GM04504 (cell line): Measurements from ENCODE around the gene PNPLA1.
"Not testable (repeated sequence)": the region's sequence is repeated elsewhere in the genome, so short reads cannot be mapped to it uniquely, and the experiment has no call there.

ENCODE experiments used
- DNase-seq: peaks from one replicate; pipeline ENCODE4 v3.0.0-alpha.2; 2012; ENCODE audit warnings: low read depth

The PNPLA1 gene

DNA sequence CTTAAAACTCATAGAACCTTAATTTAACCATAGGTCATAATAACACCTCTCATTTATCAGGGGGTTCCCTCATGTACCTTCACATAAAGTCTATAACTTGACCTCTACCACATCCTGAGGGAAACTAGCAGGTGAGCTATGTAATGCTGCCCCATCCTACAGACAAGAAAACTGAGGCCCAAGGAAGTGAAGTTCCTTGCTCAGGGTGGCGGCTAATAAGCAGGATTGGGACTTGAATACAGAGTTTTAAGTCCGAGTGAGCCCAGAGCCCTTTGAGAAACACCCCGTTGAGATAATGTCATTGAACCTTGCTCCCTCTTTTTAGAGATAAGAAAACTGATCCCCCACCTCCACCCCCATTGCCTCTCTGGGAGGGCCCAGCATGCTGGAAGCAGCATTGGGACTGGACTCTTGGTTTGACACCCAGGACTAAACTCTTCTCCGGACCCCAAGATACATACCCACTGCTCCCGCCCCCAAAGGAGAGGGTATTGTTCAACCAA is 66.4 kb downstream of the PNPLA1 start:
- DNase-seq, result no peak

- no peak for DNase-seq
Measured at GRCh38 chr6:36336779-36337241, 67.0 kb downstream of the PNPLA1 start, which contains the start of gene BNIP5. TSS of gene BNIP5 (minus strand) at chr6:36336888. CDS start at chr6:36330690, 6,198 bp downstream.

- DNase-seq, result no peak
Measured at GRCh38 chr6:36337814-36338213, 68.0 kb downstream of the PNPLA1 start.

DNA sequence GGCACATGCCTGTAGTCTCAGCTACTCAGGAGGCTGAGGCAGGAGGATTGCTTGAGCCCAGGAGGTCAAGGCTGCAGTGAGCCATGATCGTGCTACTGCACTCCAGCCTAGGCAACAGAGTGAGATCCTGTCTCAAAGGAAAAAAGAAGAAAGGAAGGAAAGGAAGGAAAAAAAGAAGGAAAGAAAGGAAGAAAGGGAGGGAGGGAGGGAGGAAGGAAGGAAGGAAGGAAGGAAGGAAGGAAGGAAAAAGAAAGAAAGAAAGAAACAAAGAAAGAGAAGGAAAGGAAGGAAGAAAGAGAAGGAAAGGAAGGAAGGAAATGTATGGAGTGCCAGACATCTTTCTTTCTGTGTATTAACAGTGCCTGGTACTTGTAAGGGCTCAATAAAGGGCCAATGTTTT is 68.4 kb downstream of the PNPLA1 start:
- not testable (repeated sequence) for DNase-seq

GRCh38 chr6:36339146-36339545 is 69.3 kb downstream of the PNPLA1 start:
- no peak for DNase-seq

DNA sequence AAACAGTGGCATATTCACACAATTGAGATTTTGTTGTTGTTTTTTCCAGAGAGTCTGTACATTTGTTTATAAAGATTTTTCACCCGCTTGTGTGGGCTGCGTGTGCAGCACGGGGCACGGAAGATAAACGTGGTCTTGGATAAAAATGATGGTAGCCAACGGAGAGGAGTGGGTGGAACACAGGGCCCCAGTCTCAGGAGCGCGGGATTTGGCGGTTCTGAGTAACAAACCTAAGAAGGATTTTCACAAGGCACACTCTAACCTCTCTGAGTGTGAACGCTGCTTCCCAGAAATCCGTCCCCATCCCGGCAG is 70.4 kb downstream of the PNPLA1 start:
- DNase-seq, result no peak

- DNase-seq, result no peak
Measured at GRCh38 chr6:36340618-36341454, 71.0 kb downstream of the PNPLA1 start.

DNA sequence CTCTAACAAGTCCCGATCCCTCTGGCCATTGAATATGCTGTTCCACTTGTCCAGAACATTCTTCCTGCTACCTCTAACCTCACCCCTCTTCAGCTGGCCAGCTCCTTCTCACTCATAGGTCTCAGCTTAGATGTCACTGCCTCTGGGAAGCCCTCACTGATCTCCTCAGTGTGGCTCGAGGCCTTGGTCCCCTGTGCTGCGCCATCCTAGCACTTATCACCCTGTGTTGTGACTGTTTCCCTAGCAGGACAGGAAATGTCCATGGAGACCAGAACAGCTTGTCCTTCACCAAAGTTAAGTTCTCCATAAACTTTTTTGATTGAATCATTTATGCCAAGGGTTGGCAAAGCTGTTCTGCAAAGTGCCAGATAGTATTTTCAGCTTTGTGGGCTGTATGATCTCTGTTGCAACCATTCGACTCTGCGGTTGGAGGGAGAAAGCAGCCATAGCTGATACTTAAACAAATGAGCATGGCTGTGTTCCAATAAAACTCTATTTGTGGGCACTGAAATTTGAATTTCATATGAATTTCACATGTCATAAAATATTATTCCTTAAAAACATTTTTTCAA is 73.3 kb downstream of the PNPLA1 start:
- no peak for DNase-seq

GRCh38 chr6:36345681-36346466 is 76.0 kb downstream of the PNPLA1 start:
- no peak for DNase-seq

DNA sequence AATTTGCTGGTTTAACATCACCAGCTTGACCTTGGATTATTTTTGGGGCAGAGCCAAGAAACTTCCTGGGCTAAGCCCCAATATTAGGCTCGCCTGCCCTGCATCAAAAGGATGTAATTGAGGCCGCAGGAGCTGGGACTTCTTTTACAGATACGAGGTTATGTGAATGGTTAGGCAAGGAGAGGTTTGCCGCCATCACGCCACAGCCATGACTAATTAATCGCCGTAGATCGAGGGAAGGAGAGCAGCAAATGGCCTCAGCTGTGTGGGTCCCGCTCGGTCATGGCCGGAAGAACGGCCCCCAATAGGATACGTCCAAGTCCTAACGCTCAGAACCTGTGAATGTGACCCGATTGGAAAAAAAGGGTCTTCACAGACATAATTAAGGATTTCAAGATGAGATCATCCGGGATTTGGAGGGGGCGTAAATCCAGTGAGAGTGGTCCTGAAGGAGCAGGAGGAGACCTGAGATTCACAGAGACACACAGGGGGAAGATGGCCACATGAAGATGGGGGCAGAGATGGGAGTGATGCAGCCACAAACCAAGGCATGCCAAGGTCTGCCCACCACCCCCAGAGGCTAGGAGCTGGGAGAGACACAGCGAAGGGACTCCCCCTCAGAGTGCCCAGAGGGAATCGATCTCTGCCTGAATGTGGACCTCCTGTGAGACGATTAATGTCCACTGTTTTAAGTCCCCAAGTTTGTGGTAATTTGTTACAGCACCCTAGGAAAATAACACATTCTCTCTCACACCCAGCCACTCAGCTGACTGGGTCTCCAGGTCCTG is 76.8 kb downstream of the PNPLA1 start:
- no peak for DNase-seq

GRCh38 chr6:36347621-36348020 is 77.8 kb downstream of the PNPLA1 start:
- DNase-seq, result no peak

DNA sequence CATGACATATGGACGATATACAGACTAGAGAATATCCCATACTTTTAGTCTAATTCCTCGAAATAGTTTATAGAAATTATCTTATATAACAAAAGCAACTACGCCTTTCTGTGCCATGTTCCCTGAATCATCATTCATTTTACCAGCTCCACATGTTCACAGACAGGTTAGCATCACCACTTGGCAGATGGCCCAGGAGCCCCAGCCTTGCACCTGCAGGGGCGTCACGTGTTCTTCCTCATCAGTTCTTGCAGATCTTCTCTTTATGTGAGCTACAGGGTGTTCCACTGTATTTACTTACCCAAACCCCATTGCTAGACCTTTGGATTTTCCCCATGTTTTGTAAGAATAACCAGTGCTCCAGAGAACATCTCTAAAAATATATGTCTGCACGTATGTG is 79.4 kb downstream of the PNPLA1 start:
- no peak for DNase-seq

- DNase-seq, result no peak
Measured at GRCh38 chr6:36350082-36350481, 80.2 kb downstream of the PNPLA1 start.

GRCh38 chr6:36350681-36351571 is 81.1 kb downstream of the PNPLA1 start:
- no peak for DNase-seq

- no peak for DNase-seq
Measured at GRCh38 chr6:36352477-36353157, 82.8 kb downstream of the PNPLA1 start.

- no peak for DNase-seq
Measured at GRCh38 chr6:36353411-36353915, 83.6 kb downstream of the PNPLA1 start.

- no peak for DNase-seq
Measured at GRCh38 chr6:36355819-36356218, 86.0 kb downstream of the PNPLA1 start.

DNA sequence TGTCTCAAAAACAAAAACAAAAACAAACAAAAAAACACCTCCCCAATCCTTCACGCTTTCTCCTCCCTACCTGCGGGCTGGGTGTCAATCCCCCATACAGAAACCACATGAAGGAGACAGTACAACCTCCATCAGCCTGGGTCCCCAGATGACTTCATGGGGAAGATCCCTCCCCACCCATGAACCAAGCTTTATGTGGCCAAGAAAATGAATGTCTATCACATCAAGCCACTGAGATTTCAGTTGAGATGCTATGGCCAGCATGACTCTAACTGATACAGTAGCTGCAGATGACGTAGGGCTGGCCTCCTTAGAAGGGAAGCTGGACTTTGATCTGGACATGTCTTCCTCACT is 88.0 kb downstream of the PNPLA1 start:
- no peak for DNase-seq
